Measurements from ENCODE around the gene SOAT1. TPM values are rescaled to one million over a fixed set of nuclear protein-coding genes. Genes with fewer than 3 reads are reported as not detected.

Gene SOAT1
- total RNA-seq, 1 donor from 2014 or later = 111 TPM

- Histone ChIP-seq H3K4me1 (ENCODE audit: insufficient read depth, low read length) (no peaks in the 10 kb centered on the region), H3K4me3 (ENCODE audit: insufficient read depth, low read depth, low read length) (no peak overlapping the region), H3K27me3 (ENCODE audit: insufficient read depth, low read length) (no peaks in the 10 kb centered on the region), H3K36me3 (ENCODE audit: insufficient read depth, low read length) (no peaks in the 10 kb centered on the region), H3K4me2 (ENCODE audit: low read length) (no peak overlapping the region), H4K20me1 (ENCODE audit: insufficient read depth, low read length) (no peaks in the 10 kb centered on the region), H2AFZ (ENCODE audit: low read depth, low read length) (no peak overlapping the region), H3K9ac (ENCODE audit: low read length) (no peak overlapping the region), H3K79me2 (ENCODE audit: insufficient read depth, low read length) (peaks cover 58% of the 10 kb centered on the region), H3K27ac (ENCODE audit: low read depth, low read length) (no peak overlapping the region), H3K9me3 (ENCODE audit: insufficient read depth, low read depth, low read length) (no peaks in the 10 kb centered on the region)
- no peaks in the 10 kb centered on the region for H3K9me3 Mint-ChIP-seq (ENCODE audit: unreplicated experiment)
- TF ChIP-seq CTCF (IDR thresholded peaks at IDR 0.05; ENCODE audit: insufficient read depth, low read depth, low read length) (no peak), EZH2 (IDR thresholded peaks at IDR 0.05; ENCODE audit: insufficient read depth, low read length) (no peak)
- DNase-seq (ENCODE audit: low read depth) = no peak
- no peak overlapping the region for H3K27ac Mint-ChIP-seq (ENCODE audit: unreplicated experiment)
- FAIRE-seq = no peak
- H3K36me3 Mint-ChIP-seq (ENCODE audit: low read depth, unreplicated experiment) = peaks cover 16% of the 10 kb centered on the region
- no peaks in the 10 kb centered on the region for H3K4me1 Mint-ChIP-seq (ENCODE audit: low read depth, unreplicated experiment)
- no peaks in the 10 kb centered on the region for H3K27me3 Mint-ChIP-seq (ENCODE audit: low read depth, unreplicated experiment)
- no peak overlapping the region for H3K4me3 Mint-ChIP-seq (ENCODE audit: unreplicated experiment)
These were observed 28.1 kb downstream of the SOAT1 start for GRCh38 chr1:179321533-179322216.

- Mint-ChIP-seq H3K9me3 (ENCODE audit: unreplicated experiment) (no peaks in the 10 kb centered on the region), H3K27me3 (ENCODE audit: low read depth, unreplicated experiment) (no peaks in the 10 kb centered on the region), H3K4me1 (ENCODE audit: low read depth, unreplicated experiment) (no peaks in the 10 kb centered on the region), H3K4me3 (ENCODE audit: unreplicated experiment) (no peak overlapping the region), H3K27ac (ENCODE audit: unreplicated experiment) (no peak overlapping the region), H3K36me3 (ENCODE audit: low read depth, unreplicated experiment) (peaks cover 15% of the 10 kb centered on the region)
- DNase-seq (ENCODE audit: low read depth) = no peak
- Histone ChIP-seq H4K20me1 (ENCODE audit: insufficient read depth, low read length) (no peaks in the 10 kb centered on the region), H3K27ac (ENCODE audit: low read depth, low read length) (no peak overlapping the region), H3K36me3 (ENCODE audit: insufficient read depth, low read length) (no peaks in the 10 kb centered on the region), H3K4me1 (ENCODE audit: insufficient read depth, low read length) (no peaks in the 10 kb centered on the region), H3K4me3 (ENCODE audit: insufficient read depth, low read depth, low read length) (no peak overlapping the region), H3K79me2 (ENCODE audit: insufficient read depth, low read length) (peaks cover 55% of the 10 kb centered on the region), H3K27me3 (ENCODE audit: insufficient read depth, low read length) (no peaks in the 10 kb centered on the region), H3K4me2 (ENCODE audit: low read length) (no peak overlapping the region), H3K9me3 (ENCODE audit: insufficient read depth, low read depth, low read length) (no peaks in the 10 kb centered on the region), H3K9ac (ENCODE audit: low read length) (no peak overlapping the region), H2AFZ (ENCODE audit: low read depth, low read length) (no peak overlapping the region)
- TF ChIP-seq CTCF (IDR thresholded peaks at IDR 0.05; ENCODE audit: insufficient read depth, low read depth, low read length) = no peak
- no peak for TF ChIP-seq EZH2 (IDR thresholded peaks at IDR 0.05; ENCODE audit: insufficient read depth, low read length)
- no peak for FAIRE-seq
These were observed 29.0 kb downstream of the SOAT1 start for GRCh38 chr1:179322557-179322956.

GRCh38 chr1:179323436-179323835 lies 29.8 kb downstream of the SOAT1 start:
- TF ChIP-seq CTCF (IDR thresholded peaks at IDR 0.05; ENCODE audit: insufficient read depth, low read depth, low read length) = no peak
- no peak for TF ChIP-seq EZH2 (IDR thresholded peaks at IDR 0.05; ENCODE audit: insufficient read depth, low read length)
- Histone ChIP-seq H3K9me3 (ENCODE audit: insufficient read depth, low read depth, low read length) (no peaks in the 10 kb centered on the region), H3K27ac (ENCODE audit: low read depth, low read length) (no peak overlapping the region), H3K36me3 (ENCODE audit: insufficient read depth, low read length) (no peaks in the 10 kb centered on the region), H3K9ac (ENCODE audit: low read length) (no peak overlapping the region), H3K27me3 (ENCODE audit: insufficient read depth, low read length) (no peaks in the 10 kb centered on the region), H3K4me3 (ENCODE audit: insufficient read depth, low read depth, low read length) (no peak overlapping the region), H4K20me1 (ENCODE audit: insufficient read depth, low read length) (no peaks in the 10 kb centered on the region), H3K79me2 (ENCODE audit: insufficient read depth, low read length) (peaks cover 48% of the 10 kb centered on the region), H3K4me1 (ENCODE audit: insufficient read depth, low read length) (no peaks in the 10 kb centered on the region), H2AFZ (ENCODE audit: low read depth, low read length) (no peak overlapping the region), H3K4me2 (ENCODE audit: low read length) (no peak overlapping the region)
- Mint-ChIP-seq H3K27me3 (ENCODE audit: low read depth, unreplicated experiment) (no peaks in the 10 kb centered on the region), H3K4me3 (ENCODE audit: unreplicated experiment) (no peak overlapping the region), H3K4me1 (ENCODE audit: low read depth, unreplicated experiment) (no peaks in the 10 kb centered on the region), H3K27ac (ENCODE audit: unreplicated experiment) (no peak overlapping the region), H3K9me3 (ENCODE audit: unreplicated experiment) (no peaks in the 10 kb centered on the region), H3K36me3 (ENCODE audit: low read depth, unreplicated experiment) (peaks cover 15% of the 10 kb centered on the region)
- FAIRE-seq (no peak), DNase-seq (ENCODE audit: low read depth) (no peak)
